ENCODE results near the gene AXIN1. TPM values are rescaled to one million over a fixed set of nuclear protein-coding genes. Genes with fewer than 3 reads are reported as not detected.

AXIN1 gene
- total RNA-seq, 2 experiments from 2014 or later: 17.5 to 17.9 TPM

GRCh38 chr16:325375-326145, 27.0 kb downstream of the AXIN1 start:
- CTCF ChIA-PET: interaction anchor here (0.6 kb wide), 1 partner anchor 61 kb away, joined by 3 read pairs; no protein-coding TSS in a partner anchor
- no peaks in the 10 kb centered on the region for H3K27me3 Mint-ChIP-seq (ENCODE audit: low read depth)
- H3K36me3 Mint-ChIP-seq (ENCODE audit: low read depth): peaks cover 2% of the 10 kb centered on the region
- H3K9me3 Mint-ChIP-seq: no peaks in the 10 kb centered on the region
- DNase-seq: no peak
- peak overlapping the region; percentile 71 for H3K4me3 Mint-ChIP-seq
- peaks cover 63% of the 10 kb centered on the region for H3K4me1 Mint-ChIP-seq (ENCODE audit: low read depth)
- H3K27ac Mint-ChIP-seq: peak overlapping the region; percentile 55
- intact Hi-C loops (cut with micrococcal nuclease): loop anchor here (1.0 to 2.0 kb wide), 2 partner anchors 27 to 91 kb away; partner anchors contain the start of genes AXIN1 and FAM234A

GRCh38 chr16:324451-325334, 27.8 kb downstream of the AXIN1 start:
- peak overlapping the region; percentile 71 for H3K4me3 Mint-ChIP-seq
- H3K9me3 Mint-ChIP-seq: no peaks in the 10 kb centered on the region
- peaks cover 64% of the 10 kb centered on the region for H3K4me1 Mint-ChIP-seq (ENCODE audit: low read depth)
- peak overlapping the region; percentile 55 for H3K27ac Mint-ChIP-seq
- CTCF ChIA-PET: interaction anchor here (0.6 to 0.7 kb wide), 2 partner anchors 82 to 89 kb away, joined by 3 read pairs; no protein-coding TSS in a partner anchor
- intact Hi-C loops (cut with micrococcal nuclease): loop anchor here (1.0 to 2.0 kb wide), 2 partner anchors 28 to 90 kb away; partner anchors contain the start of genes AXIN1 and FAM234A
- H3K27me3 Mint-ChIP-seq (ENCODE audit: low read depth): no peaks in the 10 kb centered on the region
- H3K36me3 Mint-ChIP-seq (ENCODE audit: low read depth): no peaks in the 10 kb centered on the region
- peak; percentile 83 for DNase-seq

- peaks cover 67% of the 10 kb centered on the region for H3K4me1 Mint-ChIP-seq (ENCODE audit: low read depth)
- intact Hi-C loops (cut with micrococcal nuclease): loop anchor here (2.0 kb wide), 1 partner anchor 89 kb away; the partner anchor contains the start of gene FAM234A
- CTCF ChIA-PET: interaction anchor here (0.6 kb wide), 1 partner anchor 82 kb away, joined by 3 read pairs; no protein-coding TSS in a partner anchor
- H3K4me3 Mint-ChIP-seq: peak overlapping the region; percentile 71
- peak overlapping the region; percentile 55 for H3K27ac Mint-ChIP-seq
- H3K9me3 Mint-ChIP-seq: no peaks in the 10 kb centered on the region
- H3K27me3 Mint-ChIP-seq (ENCODE audit: low read depth): no peaks in the 10 kb centered on the region
- no peak for DNase-seq
- no peaks in the 10 kb centered on the region for H3K36me3 Mint-ChIP-seq (ENCODE audit: low read depth)
These were observed 28.4 kb downstream of the AXIN1 start for GRCh38 chr16:324201-324450.

DNA sequence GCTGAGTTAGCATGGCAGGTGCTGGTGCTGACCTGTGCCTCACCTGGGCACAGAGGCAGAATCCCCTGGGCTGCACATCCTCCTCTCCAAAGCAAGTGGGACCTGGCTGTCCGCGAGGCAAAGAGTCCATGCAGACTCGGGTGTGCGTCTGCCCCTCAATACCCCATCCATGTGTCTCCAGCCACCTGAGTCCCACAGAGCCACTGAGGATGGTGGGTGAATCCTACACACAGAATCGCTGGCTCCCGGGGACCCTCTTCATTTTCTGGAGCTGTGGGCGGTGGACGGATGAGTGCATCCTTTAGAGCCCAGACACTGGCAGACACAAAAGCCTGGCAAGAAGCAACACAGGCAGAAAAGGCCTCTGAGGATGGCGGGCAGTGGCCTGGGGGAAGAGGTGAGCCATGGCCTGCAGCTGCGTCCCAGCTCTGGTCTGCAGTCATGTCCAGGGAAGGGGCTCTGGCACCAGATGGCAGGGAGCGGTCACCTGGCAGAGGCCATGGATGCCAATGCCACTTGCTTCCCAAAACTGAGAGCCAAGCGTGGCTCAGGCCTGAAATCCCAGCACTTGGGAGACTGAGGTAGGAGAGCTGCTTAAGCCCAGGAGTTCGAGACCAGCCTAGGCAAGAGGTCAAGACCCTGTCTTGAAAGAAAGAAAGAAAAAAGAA, 29.9 kb downstream of the AXIN1 start:
- CTCF ChIA-PET: no interaction called here
- no peaks in the 10 kb centered on the region for H3K36me3 Mint-ChIP-seq (ENCODE audit: low read depth)
- no peak overlapping the region for H3K4me3 Mint-ChIP-seq
- peaks cover 74% of the 10 kb centered on the region for H3K4me1 Mint-ChIP-seq (ENCODE audit: low read depth)
- H3K27me3 Mint-ChIP-seq (ENCODE audit: low read depth): no peaks in the 10 kb centered on the region
- no peak for DNase-seq
- H3K27ac Mint-ChIP-seq: no peak overlapping the region
- intact Hi-C loops (cut with micrococcal nuclease): no loop called here
- H3K9me3 Mint-ChIP-seq: no peaks in the 10 kb centered on the region

DNA sequence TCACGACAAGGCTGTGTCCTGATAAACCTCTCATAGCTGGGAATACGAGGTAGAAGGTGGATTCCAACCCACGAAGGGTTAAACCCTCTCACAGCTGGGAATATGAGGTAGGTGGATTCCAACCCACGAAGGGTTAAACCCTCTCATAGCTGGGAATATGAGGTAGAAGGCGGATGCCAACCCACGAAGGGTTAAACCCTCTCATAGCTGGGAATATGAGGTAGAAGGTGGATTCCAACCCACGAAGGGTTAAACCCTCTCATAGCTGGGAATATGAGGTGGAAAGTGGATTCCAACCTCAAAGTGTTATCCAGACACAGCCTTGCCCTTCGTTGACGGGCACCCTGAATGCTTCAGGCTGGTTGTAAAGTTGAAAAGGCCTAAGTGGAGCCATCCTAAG, 31.0 kb downstream of the AXIN1 start:
- no peak overlapping the region for H3K27ac Mint-ChIP-seq
- intact Hi-C loops (cut with micrococcal nuclease): no loop called here
- H3K36me3 Mint-ChIP-seq (ENCODE audit: low read depth): no peaks in the 10 kb centered on the region
- H3K4me1 Mint-ChIP-seq (ENCODE audit: low read depth): peaks cover 68% of the 10 kb centered on the region
- no peak for DNase-seq
- H3K27me3 Mint-ChIP-seq (ENCODE audit: low read depth): no peaks in the 10 kb centered on the region
- H3K9me3 Mint-ChIP-seq: no peaks in the 10 kb centered on the region
- H3K4me3 Mint-ChIP-seq: no peak overlapping the region
- CTCF ChIA-PET: interaction anchor here (0.6 kb wide), 2 partner anchors 11 to 122 kb away, joined by 3 read pairs; no protein-coding TSS in a partner anchor

GRCh38 chr16:320206-320605, 32.3 kb downstream of the AXIN1 start:
- H3K4me1 Mint-ChIP-seq (ENCODE audit: low read depth): peaks cover 60% of the 10 kb centered on the region
- no peaks in the 10 kb centered on the region for H3K9me3 Mint-ChIP-seq
- H3K36me3 Mint-ChIP-seq (ENCODE audit: low read depth): no peaks in the 10 kb centered on the region
- intact Hi-C loops (cut with micrococcal nuclease): no loop called here
- CTCF ChIA-PET: interaction anchor here (0.6 kb wide), 1 partner anchor 214 kb away, joined by 3 read pairs; no protein-coding TSS in a partner anchor
- H3K4me3 Mint-ChIP-seq: no peak overlapping the region
- DNase-seq: no peak
- H3K27ac Mint-ChIP-seq: no peak overlapping the region
- H3K27me3 Mint-ChIP-seq (ENCODE audit: low read depth): no peaks in the 10 kb centered on the region

- intact Hi-C loops (cut with micrococcal nuclease): no loop called here
- H3K27ac Mint-ChIP-seq: no peak overlapping the region
- H3K4me3 Mint-ChIP-seq: no peak overlapping the region
- H3K4me1 Mint-ChIP-seq (ENCODE audit: low read depth): peaks cover 46% of the 10 kb centered on the region
- H3K36me3 Mint-ChIP-seq (ENCODE audit: low read depth): no peaks in the 10 kb centered on the region
- no peaks in the 10 kb centered on the region for H3K27me3 Mint-ChIP-seq (ENCODE audit: low read depth)
- CTCF ChIA-PET: no interaction called here
- H3K9me3 Mint-ChIP-seq: no peaks in the 10 kb centered on the region
- DNase-seq: peak; percentile 39
These were observed 33.9 kb downstream of the AXIN1 start for GRCh38 chr16:318628-319027.

- CTCF ChIA-PET: no interaction called here
These were observed 34.9 kb downstream of the AXIN1 start for GRCh38 chr16:317583-317982.

DNA sequence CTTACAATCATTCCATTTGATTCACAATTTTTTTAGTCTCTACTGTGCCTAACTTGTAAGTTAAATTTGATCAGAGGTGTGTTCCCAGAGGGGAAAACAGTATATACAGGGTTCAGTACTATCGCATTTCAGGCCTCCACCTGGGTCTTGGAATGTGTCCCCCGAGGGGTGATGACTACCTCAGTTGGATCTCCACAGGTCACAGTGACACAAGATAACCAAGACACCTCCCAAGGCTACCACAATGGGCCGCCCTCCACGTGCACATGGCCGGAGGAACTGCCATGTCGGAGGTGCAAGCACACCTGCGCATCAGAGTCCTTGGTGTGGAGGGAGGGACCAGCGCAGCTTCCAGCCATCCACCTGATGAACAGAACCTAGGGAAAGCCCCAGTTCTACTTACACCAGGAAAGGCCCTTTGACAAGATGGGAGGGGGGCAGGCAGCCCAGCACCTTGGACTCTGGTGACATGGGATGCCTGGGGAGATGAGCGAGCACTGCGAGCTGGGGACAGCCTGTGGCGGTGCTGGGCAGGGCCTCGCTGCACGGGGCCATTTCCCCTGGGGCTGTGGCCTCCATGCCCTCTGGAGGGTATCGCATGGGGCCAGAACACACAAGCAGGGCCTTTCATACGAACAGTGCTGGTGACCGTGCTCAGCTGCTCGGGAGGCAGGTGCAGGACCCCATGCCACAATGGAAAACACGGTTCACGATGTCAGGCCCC, 35.6 kb downstream of the AXIN1 start:
- CTCF ChIA-PET: no interaction called here
- H3K4me3 Mint-ChIP-seq: no peak overlapping the region
- H3K27ac Mint-ChIP-seq: no peak overlapping the region
- H3K9me3 Mint-ChIP-seq: no peaks in the 10 kb centered on the region
- peaks cover 38% of the 10 kb centered on the region for H3K4me1 Mint-ChIP-seq (ENCODE audit: low read depth)
- H3K36me3 Mint-ChIP-seq (ENCODE audit: low read depth): no peaks in the 10 kb centered on the region
- no peaks in the 10 kb centered on the region for H3K27me3 Mint-ChIP-seq (ENCODE audit: low read depth)
- DNase-seq: no peak
- intact Hi-C loops (cut with micrococcal nuclease): no loop called here

More at GRCh38 chr16:317583-317982, 34.9 kb downstream of the AXIN1 start:
- no peak overlapping the region for H3K27ac Mint-ChIP-seq
- no peak for DNase-seq
- H3K4me1 Mint-ChIP-seq (ENCODE audit: low read depth): peaks cover 40% of the 10 kb centered on the region
- no peaks in the 10 kb centered on the region for H3K27me3 Mint-ChIP-seq (ENCODE audit: low read depth)
- H3K4me3 Mint-ChIP-seq: no peak overlapping the region
- intact Hi-C loops (cut with micrococcal nuclease): no loop called here
- no peaks in the 10 kb centered on the region for H3K9me3 Mint-ChIP-seq
- H3K36me3 Mint-ChIP-seq (ENCODE audit: low read depth): no peaks in the 10 kb centered on the region

DNA sequence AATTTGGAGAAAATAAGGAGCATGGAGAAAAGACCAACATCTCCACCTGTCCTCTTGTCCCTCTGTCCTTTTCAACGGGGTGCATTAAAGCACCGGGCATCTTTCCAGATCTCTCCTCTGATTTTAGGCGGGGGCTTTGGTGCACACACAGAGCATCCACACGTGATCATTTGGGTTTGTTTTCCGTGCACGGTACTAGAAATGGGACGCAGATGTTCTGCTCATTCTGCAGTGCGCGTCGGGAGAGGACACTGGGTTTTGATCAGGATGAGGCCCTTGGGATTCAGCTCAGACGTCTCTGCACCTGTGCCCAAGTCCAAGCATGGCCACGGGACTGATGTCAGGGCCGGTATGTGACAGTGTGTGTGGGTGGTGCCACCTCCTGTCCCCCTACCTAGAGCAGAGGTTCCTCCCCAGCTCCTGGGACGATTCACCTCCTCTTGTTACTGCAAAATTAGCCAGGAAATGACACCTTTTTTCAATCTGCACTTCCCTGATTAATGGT, 37.7 kb downstream of the AXIN1 start:
- no peak overlapping the region for H3K27ac Mint-ChIP-seq
- DNase-seq: no peak
- no peak overlapping the region for H3K4me3 Mint-ChIP-seq
- H3K36me3 Mint-ChIP-seq (ENCODE audit: low read depth): peaks cover 3% of the 10 kb centered on the region
- H3K9me3 Mint-ChIP-seq: no peaks in the 10 kb centered on the region
- H3K27me3 Mint-ChIP-seq (ENCODE audit: low read depth): no peaks in the 10 kb centered on the region
- CTCF ChIA-PET: interaction anchor here (0.6 kb wide), 1 partner anchor 132 kb away, joined by 8 read pairs; no protein-coding TSS in a partner anchor
- peaks cover 23% of the 10 kb centered on the region for H3K4me1 Mint-ChIP-seq (ENCODE audit: low read depth)
- intact Hi-C loops (cut with micrococcal nuclease): no loop called here

DNA sequence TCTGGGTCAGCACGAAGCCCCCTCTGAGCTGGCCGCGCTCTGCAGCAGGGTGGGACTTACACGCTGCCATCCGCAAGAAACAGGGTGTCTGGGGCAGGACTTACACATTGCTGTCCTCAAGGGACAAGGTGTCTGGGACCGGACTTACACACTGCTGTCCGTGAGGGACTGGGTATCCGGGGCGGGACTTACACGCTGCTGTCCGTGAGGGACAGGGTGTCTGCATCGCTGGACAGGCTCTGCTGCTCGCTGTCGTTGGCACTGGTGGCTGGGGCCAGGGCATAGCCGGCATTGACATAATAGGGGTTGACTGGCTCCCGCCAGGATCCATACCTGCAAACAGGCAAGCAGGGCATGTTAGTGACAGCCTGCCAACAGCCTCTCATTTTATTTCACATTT, 38.2 kb downstream of the AXIN1 start:
- no peak for DNase-seq
- peaks cover 24% of the 10 kb centered on the region for H3K4me1 Mint-ChIP-seq (ENCODE audit: low read depth)
- intact Hi-C loops (cut with micrococcal nuclease): no loop called here
- H3K9me3 Mint-ChIP-seq: no peaks in the 10 kb centered on the region
- no peak overlapping the region for H3K4me3 Mint-ChIP-seq
- H3K27ac Mint-ChIP-seq: no peak overlapping the region
- no peaks in the 10 kb centered on the region for H3K27me3 Mint-ChIP-seq (ENCODE audit: low read depth)
- peaks cover 3% of the 10 kb centered on the region for H3K36me3 Mint-ChIP-seq (ENCODE audit: low read depth)
- CTCF ChIA-PET: no interaction called here

All from activated naive CD4-positive, alpha-beta T cell treated with anti-CD3 and anti-CD28 coated beads for 36 hours (primary cell).